A673 (cell line): Measurements from ENCODE around the gene GNL3.

Source experiments
- EZH2 ChIP-seq: fragments of 200-600 bp; sonication (generic); IDR thresholded peaks from 2 replicates; pipeline ENCODE4 v1.6.1; 2017; ENCODE audit warnings: borderline replicate concordance, low read depth, mild to moderate bottlenecking, mixed read lengths, antibody characterized with exemption, low read length; ENCODE audit not compliant: poor library complexity, severe bottlenecking
- TF ChIP-seq, protein P1 (sequence below): fragments of 300-800, 200-600 bp; sonication (generic); conservative IDR thresholded peaks from 2 replicates; pipeline ENCODE4 v1.5.1; 2017; ENCODE audit warnings: low read depth, mild to moderate bottlenecking, antibody characterized with exemption, low read length, moderate library complexity, mixed read lengths

DNA sequence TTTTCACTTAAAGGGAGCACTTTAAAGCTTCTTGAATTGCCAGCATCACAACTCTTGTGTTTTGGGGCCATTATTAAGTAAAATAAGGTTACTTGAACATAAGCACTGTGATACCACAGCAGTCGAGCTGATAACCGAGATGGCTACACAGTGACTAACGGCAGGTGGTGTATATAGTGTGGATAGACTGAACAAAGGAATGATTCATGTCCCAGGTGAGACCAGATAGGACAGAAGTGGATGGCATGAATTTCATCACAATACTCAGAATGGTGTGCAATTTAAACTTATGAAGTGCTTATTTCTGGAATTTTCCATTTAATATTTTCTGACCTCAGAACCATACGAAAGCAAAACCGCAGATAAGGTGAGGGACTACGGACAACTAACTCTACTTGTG, 40.3 kb upstream of the GNL3 start:
- TF ChIP-seq, protein P1, sequence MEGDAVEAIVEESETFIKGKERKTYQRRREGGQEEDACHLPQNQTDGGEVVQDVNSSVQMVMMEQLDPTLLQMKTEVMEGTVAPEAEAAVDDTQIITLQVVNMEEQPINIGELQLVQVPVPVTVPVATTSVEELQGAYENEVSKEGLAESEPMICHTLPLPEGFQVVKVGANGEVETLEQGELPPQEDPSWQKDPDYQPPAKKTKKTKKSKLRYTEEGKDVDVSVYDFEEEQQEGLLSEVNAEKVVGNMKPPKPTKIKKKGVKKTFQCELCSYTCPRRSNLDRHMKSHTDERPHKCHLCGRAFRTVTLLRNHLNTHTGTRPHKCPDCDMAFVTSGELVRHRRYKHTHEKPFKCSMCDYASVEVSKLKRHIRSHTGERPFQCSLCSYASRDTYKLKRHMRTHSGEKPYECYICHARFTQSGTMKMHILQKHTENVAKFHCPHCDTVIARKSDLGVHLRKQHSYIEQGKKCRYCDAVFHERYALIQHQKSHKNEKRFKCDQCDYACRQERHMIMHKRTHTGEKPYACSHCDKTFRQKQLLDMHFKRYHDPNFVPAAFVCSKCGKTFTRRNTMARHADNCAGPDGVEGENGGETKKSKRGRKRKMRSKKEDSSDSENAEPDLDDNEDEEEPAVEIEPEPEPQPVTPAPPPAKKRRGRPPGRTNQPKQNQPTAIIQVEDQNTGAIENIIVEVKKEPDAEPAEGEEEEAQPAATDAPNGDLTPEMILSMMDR = no peak
- no peak for TF ChIP-seq EZH2
